HG02981 (cell line): ENCODE results near the gene CDH4.

Experiments used
- ATAC-seq: cut with Tn5 transposase; IDR thresholded peaks from one replicate; pipeline ENCODE4 v1.9.1; 2021; ENCODE audit warnings: mild to moderate bottlenecking, moderate library complexity; ENCODE audit not compliant: unreplicated experiment

Gene CDH4

DNA sequence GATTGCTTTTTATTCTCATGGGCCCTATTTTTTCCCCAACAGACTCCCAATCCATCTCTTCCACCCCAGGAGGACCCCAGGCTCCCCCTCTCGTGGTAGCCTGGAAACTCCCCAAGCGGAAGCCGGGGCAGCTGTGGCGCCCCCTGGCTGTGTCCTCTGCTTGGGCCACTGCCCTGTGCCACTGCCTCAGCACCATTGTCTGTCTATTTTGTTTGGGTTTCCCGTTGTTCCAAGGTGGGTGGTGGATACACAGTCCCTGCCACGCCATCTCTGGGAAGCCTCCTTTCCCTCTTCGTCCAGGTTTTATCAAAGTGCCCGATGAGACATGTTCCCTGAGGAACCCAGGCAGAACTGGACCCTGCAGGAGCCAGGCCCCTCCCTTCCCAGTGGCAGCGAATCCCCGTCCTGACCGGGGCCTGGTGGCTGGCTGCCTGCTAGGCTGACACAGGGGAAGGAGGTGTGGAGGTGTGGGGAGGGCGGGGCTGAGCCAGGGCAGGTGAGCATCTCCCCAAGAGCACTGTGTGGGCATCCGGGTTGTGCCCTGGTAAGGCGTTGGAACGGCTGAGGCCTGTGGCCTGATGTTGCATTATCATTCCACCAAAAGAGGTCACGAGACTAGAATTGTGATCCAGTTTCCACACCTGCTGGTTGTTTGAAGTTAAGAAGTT is 228.2 kb downstream of the CDH4 start:
- no peak for ATAC-seq

- ATAC-seq: no peak
These were observed 230.2 kb downstream of the CDH4 start for GRCh38 chr20:61482056-61482887.

DNA sequence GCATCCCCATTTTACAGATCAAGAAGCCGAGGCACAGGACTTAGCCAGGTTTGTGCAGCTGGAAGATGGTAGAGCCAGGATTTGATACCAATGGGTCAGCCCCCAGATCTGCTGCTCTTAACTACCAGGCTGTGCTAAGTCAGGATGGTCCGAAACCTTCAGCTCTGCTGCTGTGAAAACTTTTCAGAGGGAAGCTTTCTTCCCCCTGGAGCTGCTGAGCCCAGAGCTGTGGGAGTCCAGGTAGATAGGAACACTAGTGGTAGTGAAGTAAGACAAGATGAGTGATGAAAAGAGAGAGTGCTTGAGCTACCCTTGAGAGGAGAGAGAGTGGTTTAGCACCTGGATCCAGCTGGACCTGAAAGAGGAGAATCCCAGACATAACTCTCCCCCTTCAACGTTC is 230.8 kb downstream of the CDH4 start:
- ATAC-seq: no peak

GRCh38 chr20:61483336-61484067 is 231.4 kb downstream of the CDH4 start:
- ATAC-seq: no peak

DNA sequence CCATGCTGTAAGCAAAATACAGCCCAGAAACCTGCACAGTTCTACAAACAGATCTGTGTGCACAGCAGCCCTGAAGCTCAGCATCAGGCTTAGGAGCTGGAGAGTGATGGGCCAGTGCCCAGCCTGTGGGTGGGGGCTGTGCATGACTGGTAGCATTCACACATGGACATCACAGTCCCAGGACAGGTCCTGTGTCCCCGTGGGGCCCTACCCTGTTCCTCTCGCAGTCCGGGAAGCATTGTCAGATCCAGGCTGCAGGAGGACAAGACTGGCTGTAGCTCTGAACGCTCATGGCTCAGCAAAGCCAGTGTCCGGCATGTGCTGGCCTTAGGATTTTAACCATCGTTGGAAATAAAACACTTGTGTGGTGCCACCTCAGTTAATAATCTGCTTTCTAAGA is 234.1 kb downstream of the CDH4 start:
- no peak for ATAC-seq

DNA sequence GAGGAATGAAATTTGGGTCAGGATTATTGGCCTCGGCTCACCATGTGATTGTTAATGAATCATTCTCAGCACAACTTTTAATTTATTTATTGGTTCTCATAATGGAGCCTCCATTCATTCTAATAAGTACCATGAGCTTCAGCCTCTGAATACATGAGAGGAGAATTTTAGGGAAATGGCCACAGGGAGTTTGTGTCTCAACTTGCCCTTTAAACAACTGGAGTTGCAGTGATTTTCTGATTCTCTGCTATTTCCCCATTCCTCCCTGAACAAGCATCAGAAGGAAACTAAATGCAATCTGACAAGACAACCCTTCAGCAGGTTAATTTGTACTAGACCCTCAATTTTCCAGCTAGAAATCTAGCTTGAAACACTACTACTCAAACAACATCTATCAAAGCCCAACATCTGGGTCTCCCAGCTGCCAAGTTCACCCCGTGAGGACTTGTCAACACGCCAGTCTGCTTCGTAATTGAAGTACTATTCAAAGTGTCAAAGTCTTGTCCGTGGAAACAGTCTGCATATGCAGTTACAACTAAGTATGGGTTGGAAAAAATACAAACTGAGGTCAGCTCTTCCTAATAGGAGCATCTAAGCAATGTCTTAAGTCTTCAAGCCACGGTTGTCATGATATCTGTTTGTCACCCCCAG is 235.4 kb downstream of the CDH4 start:
- no peak for ATAC-seq

DNA sequence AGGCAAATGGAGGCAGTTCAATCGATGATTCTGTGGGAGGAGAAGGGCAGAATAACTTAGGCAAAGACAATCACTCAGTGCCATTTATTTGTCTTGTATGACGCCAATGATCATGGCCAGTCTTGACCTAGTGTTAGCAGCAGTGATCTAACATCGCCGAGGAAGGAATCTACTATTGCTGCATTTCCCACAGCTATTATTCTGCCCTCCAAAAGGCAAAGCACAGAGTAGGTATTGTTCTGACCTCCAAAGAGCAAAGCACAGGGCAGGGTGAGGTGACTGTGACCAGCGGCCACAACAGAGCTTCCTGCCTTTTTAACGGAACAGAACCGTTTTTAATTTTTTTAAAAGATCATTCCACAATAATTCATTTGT is 235.9 kb downstream of the CDH4 start:
- no peak for ATAC-seq

DNA sequence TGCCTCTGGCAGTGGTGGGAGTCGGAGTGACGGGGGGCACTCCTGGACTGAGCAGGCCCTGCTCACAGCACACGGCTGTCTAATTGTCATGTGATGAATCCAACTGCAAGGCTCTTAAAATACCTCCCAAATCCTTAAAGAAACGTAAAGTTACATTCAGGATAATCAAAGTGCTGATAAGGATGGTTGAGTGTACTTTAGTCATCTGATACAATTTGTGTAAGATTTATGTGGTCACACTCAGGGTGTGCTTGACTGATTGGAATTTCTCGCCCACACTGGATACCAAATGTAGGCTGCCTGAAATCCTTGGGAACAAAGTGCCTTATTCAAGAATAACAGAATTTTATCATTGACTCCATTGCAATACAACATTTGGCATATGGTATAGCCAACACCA is 238.7 kb downstream of the CDH4 start:
- ATAC-seq: no peak

- ATAC-seq: no peak
These were observed 240.0 kb downstream of the CDH4 start for GRCh38 chr20:61492065-61492464.

DNA sequence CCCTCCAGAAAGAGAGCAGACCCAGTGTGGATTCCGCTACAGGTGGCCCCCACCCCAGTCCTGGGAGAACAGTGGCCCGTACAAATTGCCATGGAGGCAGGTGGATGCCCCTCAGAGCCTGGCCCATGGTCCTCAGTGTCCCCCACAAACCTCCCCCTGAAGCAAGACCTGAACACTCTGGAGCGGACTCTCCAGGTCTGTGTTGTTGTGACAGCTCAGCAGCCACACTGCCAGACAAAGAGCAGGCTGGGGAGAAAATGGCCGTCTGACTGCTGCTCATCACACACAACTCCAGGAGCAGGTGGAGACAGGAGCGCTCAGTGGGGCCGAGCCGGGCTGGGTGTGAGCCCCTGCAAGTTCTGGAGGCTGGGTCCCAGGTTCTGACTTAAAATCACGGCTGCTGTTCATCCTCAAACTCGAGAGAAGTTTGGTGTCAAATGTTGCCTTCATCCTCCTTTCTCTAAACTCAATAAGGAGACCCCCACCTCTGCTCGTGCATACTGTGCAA is 241.8 kb downstream of the CDH4 start:
- ATAC-seq: no peak

- ATAC-seq: no peak
These were observed 242.9 kb downstream of the CDH4 start for GRCh38 chr20:61494763-61495575.

DNA sequence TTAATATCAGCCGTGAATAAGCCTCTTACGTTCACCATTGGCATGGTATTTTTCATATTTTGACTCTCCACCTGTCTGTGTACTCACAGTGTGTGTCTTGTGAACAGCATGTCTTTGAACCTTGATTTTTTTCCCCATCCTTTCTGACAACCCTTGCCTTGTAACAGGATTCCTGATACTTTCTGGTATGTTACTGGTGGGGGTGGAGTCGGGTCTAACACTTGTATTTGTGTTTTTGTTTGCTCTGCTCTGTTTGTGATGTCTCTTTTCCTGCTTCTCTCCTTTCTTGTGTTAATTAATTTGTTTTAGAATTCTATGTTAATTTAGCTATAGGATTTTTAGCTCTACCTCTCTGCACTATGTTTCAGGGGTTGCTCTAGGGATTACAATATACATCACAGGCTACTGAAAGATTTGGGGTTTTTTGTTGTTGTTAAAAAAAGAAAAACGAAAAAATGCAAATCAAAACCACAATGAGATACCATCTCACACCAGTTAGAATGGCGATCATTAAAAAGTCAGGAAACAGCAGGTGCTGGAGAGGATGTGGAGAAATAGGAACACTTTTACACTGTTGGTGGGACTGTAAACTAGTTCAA is 245.1 kb downstream of the CDH4 start:
- no peak for ATAC-seq

DNA sequence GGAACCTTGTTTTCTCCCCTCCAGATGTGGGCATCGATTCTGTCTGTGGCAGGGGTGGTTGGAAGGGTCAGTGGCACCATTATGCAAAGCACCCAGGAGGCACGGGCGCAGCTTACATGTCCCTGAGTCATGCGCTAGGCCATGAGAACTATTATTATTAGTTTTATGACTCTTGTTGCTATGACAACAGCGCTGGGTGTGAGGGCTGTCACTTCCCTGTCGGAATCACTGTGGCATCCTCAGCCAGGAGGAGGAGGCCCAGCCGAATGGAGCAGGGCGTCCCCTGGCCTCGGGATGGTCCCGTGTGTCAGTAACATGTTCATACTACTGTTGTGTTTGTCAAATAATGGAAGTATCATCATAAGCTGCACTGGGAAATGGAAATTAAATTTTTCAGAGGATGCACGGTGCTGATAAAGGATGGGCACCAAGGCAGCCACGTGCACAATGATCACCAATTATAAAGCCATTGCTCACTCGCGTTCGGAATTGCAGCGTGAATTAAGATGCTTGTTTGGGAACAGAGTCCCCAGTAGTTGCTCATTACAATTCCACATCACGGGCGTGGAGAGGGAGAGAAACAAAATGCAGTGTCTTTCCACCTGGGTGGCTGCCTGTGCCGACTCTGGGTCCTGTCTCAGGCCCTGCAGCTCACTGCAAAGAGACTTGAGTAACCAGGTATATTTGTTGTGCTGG is 247.9 kb downstream of the CDH4 start:
- ATAC-seq: no peak

DNA sequence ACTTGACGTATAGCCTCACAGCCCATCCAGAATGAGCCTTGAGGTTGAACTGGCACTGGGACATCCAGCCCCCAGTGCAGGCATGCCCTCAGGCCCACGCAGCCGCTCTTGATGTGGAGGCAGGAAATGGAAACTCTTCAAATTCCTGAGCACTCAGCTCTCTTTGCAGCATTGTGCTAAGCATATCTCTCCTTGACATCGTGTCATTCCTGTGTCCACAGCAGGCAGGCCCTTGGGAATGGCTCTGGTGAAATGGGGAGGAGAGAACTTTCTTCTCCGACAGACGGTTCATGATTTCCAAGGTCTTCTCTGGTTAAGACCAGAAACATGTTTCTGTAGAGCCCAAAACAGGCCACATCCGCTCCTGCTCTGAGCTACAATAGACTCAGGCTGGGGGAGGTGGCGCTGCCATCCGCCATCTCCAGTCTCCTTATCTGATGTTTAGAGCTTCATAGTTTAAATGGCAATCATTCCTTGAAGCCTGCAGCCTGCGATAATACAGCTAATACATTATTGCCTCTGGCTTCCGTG is 248.8 kb downstream of the CDH4 start:
- ATAC-seq: no peak

DNA sequence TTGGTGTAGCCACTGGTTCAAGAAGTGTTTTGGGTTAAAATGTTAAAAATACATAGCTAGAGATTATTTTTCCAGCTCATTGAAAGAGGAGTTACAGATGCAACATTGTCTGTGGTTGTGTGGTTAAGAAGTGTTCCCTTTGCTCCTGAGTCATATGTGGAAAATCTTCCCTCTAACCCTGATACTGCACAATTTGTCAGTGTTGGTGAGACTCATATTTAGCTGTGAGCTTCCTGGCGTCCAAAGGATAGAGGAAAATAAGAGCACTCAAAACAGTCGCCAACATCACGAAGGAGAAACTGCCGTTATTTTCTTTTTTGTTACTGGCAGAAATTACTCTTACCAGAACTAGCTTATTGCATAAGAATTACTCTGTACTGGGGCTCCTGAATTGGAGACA is 250.4 kb downstream of the CDH4 start:
- no peak for ATAC-seq

DNA sequence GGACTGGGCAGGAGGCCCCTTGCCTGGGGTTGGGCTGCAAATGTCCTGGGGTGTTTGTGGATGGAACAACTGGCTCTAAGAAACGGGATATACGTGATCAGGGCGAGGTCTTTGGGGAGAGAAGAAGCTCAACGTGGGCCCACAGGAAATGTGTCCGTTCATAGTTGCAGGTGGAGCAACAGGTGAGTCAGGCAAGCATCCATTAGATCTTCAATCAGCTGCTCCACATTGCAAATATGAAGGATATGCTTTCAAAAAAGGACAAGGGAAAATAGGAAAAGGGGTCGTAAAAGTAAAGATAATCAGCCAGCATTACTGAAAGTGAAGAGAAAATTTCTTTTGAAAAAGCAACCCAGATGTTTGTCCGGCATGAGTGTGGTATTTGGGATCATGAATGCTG is 251.0 kb downstream of the CDH4 start:
- ATAC-seq: no peak

- ATAC-seq: no peak
These were observed 253.4 kb downstream of the CDH4 start for GRCh38 chr20:61505508-61505907.

- no peak for ATAC-seq
These were observed 255.7 kb downstream of the CDH4 start for GRCh38 chr20:61507778-61508177.
